HepG2 (cell line): ENCODE measurements around the gene ZFP1. TPM values are rescaled to one million over a fixed set of nuclear protein-coding genes. Genes with fewer than 3 reads are reported as not detected.

Experiments
- ATAC-seq: fragments of 200-7000 bp; cut with Tn5 transposase; 3 replicates; pipeline ENCODE4 v1.9.1; 2020; ENCODE audit warnings: mild to moderate bottlenecking, moderate library complexity
- BruUV-seq: library from RNA; stranded (reverse); fragments of 400-500 nt; replicated peaks from 2 replicates; lab custom pipeline; 2021; lab: Mats Ljungman, UMichigan
- CTCF ChIA-PET: fragments of 300-600 bp; formaldehyde crosslinking; extraction: SDS; loops from one replicate; lab custom pipeline; 2021; ENCODE audit warnings: low total read pairs, inconsistent platforms, low intra/inter-chr PET ratio; lab: Yijun Ruan, JAX
- POLR2A ChIA-PET: fragments of 350-600 bp; sonication (Branson Sonifier 250); formaldehyde crosslinking; loops from one replicate; lab custom pipeline; 2020; ENCODE audit warnings: antibody characterized with exemption, inconsistent platforms; lab: Yijun Ruan, JAX
- DNase-seq: peaks from one replicate; pipeline ENCODE4 v3.0.0-alpha.2; 2015; ENCODE audit warnings: low spot score
- FAIRE-seq: peaks from 3 replicates; lab custom pipeline; 2011; peaks lifted over from hg19 to GRCh38; lab: Jason Lieb, UNC
- H2AFZ ChIP-seq: one replicate; pipeline ENCODE4 v1.6.1; 2011; ENCODE audit warnings: low read length, inconsistent platforms
- H3K27ac ChIP-seq: fragments of 300-600 bp; 3 replicates; pipeline ENCODE4 v1.8.0; 2011; ENCODE audit warnings: mixed run types, mild to moderate bottlenecking, mixed read lengths, low read length, inconsistent platforms; ENCODE audit not compliant: insufficient read depth; ENCODE audit errors: extremely low read length
- H3K27me3 ChIP-seq, 2 experiments: fragments of 200-600 bp in 1 of 2; 2 replicates in 1 of 2; 3 replicates in 1 of 2; pipeline versions ENCODE4 v1.6.0 to v1.8.0; 2011; ENCODE audit warnings: low read length in 2 of 2, mild to moderate bottlenecking in 2 of 2, moderate library complexity in 2 of 2, inconsistent platforms in 1 of 2; ENCODE audit not compliant: insufficient read depth in 2 of 2, control insufficient read depth in 1 of 2
- H3K36me3 ChIP-seq, 2 experiments: fragments of 200-600 bp in 1 of 2; replicated peaks in 1 of 2; 2 replicates in 1 of 2; 3 replicates in 1 of 2; pipeline versions ENCODE4 v1.5.1 to v1.8.0; 2011; ENCODE audit warnings: low read length in 2 of 2, inconsistent platforms in 1 of 2; ENCODE audit not compliant: insufficient read depth in 2 of 2, control insufficient read depth in 1 of 2
- H3K4me1 ChIP-seq: 2 replicates; pipeline ENCODE4 v1.5.1; 2012; ENCODE audit warnings: low read length, inconsistent platforms; ENCODE audit not compliant: insufficient read depth
- H3K4me2 ChIP-seq: 2 replicates; pipeline ENCODE4 v1.6.0; 2011; ENCODE audit warnings: low read depth, low read length, inconsistent platforms
- H3K4me3 ChIP-seq, 3 experiments: fragments of 200-600 bp in 1 of 3; sonication (generic), shearing (Covaris generic) in 1 of 3; replicated peaks in 1 of 3; 2 replicates each; pipeline ENCODE4 v1.5.1; 2011 to 2016; ENCODE audit warnings: low read length in 3 of 3, inconsistent platforms in 2 of 3, low read depth in 2 of 3, mild to moderate bottlenecking in 2 of 3, control low read depth in 1 of 3, mixed read lengths in 1 of 3; ENCODE audit not compliant: insufficient read depth in 1 of 3
- H3K79me2 ChIP-seq: one replicate; pipeline ENCODE4 v1.6.1; 2011; ENCODE audit warnings: low read length, inconsistent platforms; ENCODE audit not compliant: insufficient read depth
- H3K9ac ChIP-seq: 2 replicates; pipeline ENCODE4 v1.6.0; 2011; ENCODE audit warnings: mild to moderate bottlenecking, low read depth, low read length, inconsistent platforms; ENCODE audit not compliant: insufficient read depth
- H3K9me3 ChIP-seq: 2 replicates; pipeline ENCODE4 v1.5.1; 2012; ENCODE audit warnings: mild to moderate bottlenecking, low read length
- H4K20me1 ChIP-seq: 2 replicates; pipeline ENCODE4 v1.6.0; 2011; ENCODE audit warnings: inconsistent platforms, mild to moderate bottlenecking, low read length, moderate library complexity; ENCODE audit not compliant: insufficient read depth
- AGO1 ChIP-seq: fragments of 200-400 bp; formaldehyde crosslinking; IDR thresholded peaks from 2 replicates; pipeline ENCODE4 v1.6.1; 2017; ENCODE audit warnings: mild to moderate bottlenecking, low read depth, low read length, moderate library complexity; ENCODE audit not compliant: poor library complexity, severe bottlenecking
- AGO2 ChIP-seq: fragments of 200-400 bp; formaldehyde crosslinking; optimal IDR thresholded peaks from 2 replicates; pipeline ENCODE3; 2017; ENCODE audit warnings: mild to moderate bottlenecking, low read depth, low read length, moderate library complexity
- HNRNPK ChIP-seq: fragments of 200-400 bp; formaldehyde crosslinking; IDR thresholded peaks from 2 replicates; pipeline ENCODE4 v1.6.1; 2018; ENCODE audit warnings: low read length, low read depth, moderate library complexity, mild to moderate bottlenecking; ENCODE audit not compliant: poor library complexity, severe bottlenecking
- HNRNPL ChIP-seq: fragments of 200-400 bp; formaldehyde crosslinking; IDR thresholded peaks from 2 replicates; pipeline ENCODE4 v1.6.1; 2017; ENCODE audit warnings: mild to moderate bottlenecking, low read depth, low read length
- KDM2A ChIP-seq: sonication (generic); formaldehyde crosslinking; IDR thresholded peaks from 2 replicates; pipeline ENCODE4 v1.4.0; 2020; ENCODE audit warnings: low read depth, missing genetic modification reagents, borderline replicate concordance
- RBM22 ChIP-seq: fragments of 200-400 bp; formaldehyde crosslinking; optimal IDR thresholded peaks from 2 replicates; pipeline ENCODE3; 2017; ENCODE audit warnings: mild to moderate bottlenecking, low read length, moderate library complexity
- SPEN ChIP-seq: sonication (generic); formaldehyde crosslinking; IDR thresholded peaks from 2 replicates; pipeline ENCODE4 v1.5.1; 2020; ENCODE audit warnings: low read depth, mild to moderate bottlenecking, missing genetic modification reagents
- XRCC5 ChIP-seq: fragments of 200-400 bp; formaldehyde crosslinking; optimal IDR thresholded peaks from 2 replicates; pipeline ENCODE3; 2017; ENCODE audit warnings: mild to moderate bottlenecking, low read length
- ZBTB38 ChIP-seq: sonication (generic); formaldehyde crosslinking; IDR thresholded peaks from 2 replicates; pipeline ENCODE4 v1.5.1; 2020; ENCODE audit warnings: mild to moderate bottlenecking, missing genetic modification reagents
- ZNF773 ChIP-seq: sonication (generic); formaldehyde crosslinking; IDR thresholded peaks from 2 replicates; pipeline ENCODE4 v1.4.0; 2020; ENCODE audit warnings: missing genetic modification reagents, borderline replicate concordance
- ZSCAN31 ChIP-seq: sonication (generic); formaldehyde crosslinking; IDR thresholded peaks from 2 replicates; pipeline ENCODE4 v1.5.0; 2020; ENCODE audit warnings: low read depth, mild to moderate bottlenecking, missing genetic modification reagents
- WGBS: methylation state at CpG from one replicate; pipeline ENCODE4 v1.1.6; 2017; ENCODE audit warnings: low lambda C conversion rate; 5-methylcytosine and 5-hydroxymethylcytosine counted together
- in situ Hi-C: cut with HindIII; loops from 2 replicates; pipeline ENCODE4 v1.10.0; 2017; ENCODE audit warnings: low pct_unique_long_range_greater_than_20kb; ENCODE audit not compliant: extremely low pct_ligation_motif_present
- intact Hi-C: fragments of 100-400 bp; cut with micrococcal nuclease; formaldehyde crosslinking; loops from one replicate; pipeline ENCODE4 v1.10.0; 2022; ENCODE audit not compliant: unreplicated experiment
- polyA plus RNA-seq, 8 experiments: library from polyadenylated mRNA; depleted of rRNA in 3 of 8; stranded (reverse) in 7 of 8; unstranded in 1 of 8; fragments of >200 nt; fragmentation: Illumina TruSeq in 4 of 8; extraction: Trizol in 4 of 8; gene quantifications; 2 replicates each; pipeline versions ENCODE4 v1.2.1 to v1.2.3, GENCODE V29; 2011 to 2016; ENCODE audit warnings: low read depth in 4 of 8, missing spikeins in 1 of 8, mixed read lengths in 1 of 8; ENCODE audit not compliant: insufficient read depth in 1 of 8
- total RNA-seq, 5 experiments: library from RNA; depleted of rRNA; stranded (reverse); fragments of >200 nt; fragmentation: Illumina TruSeq; extraction: Trizol; gene quantifications; 2 replicates each; pipeline ENCODE4 v1.2.3, GENCODE V29; 2016; ENCODE audit warnings: low read depth in 1 of 5
- TF ChIP-seq, protein P1 (sequence below): sonication (generic); formaldehyde crosslinking; IDR thresholded peaks from 2 replicates; pipeline ENCODE4 v1.9.0; 2022; ENCODE audit warnings: low read depth, missing genetic modification reagents
- TF ChIP-seq, protein P2 (sequence below): sonication (generic); formaldehyde crosslinking; IDR thresholded peaks from 2 replicates; pipeline ENCODE4 v1.5.1; 2020; ENCODE audit warnings: mild to moderate bottlenecking, missing genetic modification reagents, moderate library complexity
- TF ChIP-seq, protein P3 (sequence below): sonication (generic); formaldehyde crosslinking; IDR thresholded peaks from 2 replicates; pipeline ENCODE4 v1.8.0; 2022; ENCODE audit warnings: missing genetic modification reagents, mild to moderate bottlenecking, inconsistent platforms, borderline replicate concordance

The ZFP1 gene
- total and polyA plus RNA-seq, 2 of the 13 experiments (the other 11 are each of a cell fraction or from before 2014, with no cell fraction given) = 8.3 to 14.0 TPM

GRCh38 chr16:75108792-75109731 is 39.3 kb upstream of the ZFP1 start:
- BruUV-seq = no TSS peak
- CTCF ChIA-PET = no interaction called here
- Histone ChIP-seq H2AFZ (no peak overlapping the region), H3K27me3 (no peaks in the 10 kb centered on the region), H3K9me3 (no peaks in the 10 kb centered on the region), H3K36me3 (peaks cover 24 to 39% of the 10 kb centered on the region in 2 experiments), H3K4me3 (no peak overlapping the region), H3K4me2 (no peak overlapping the region), H3K79me2 (peaks cover 1% of the 10 kb centered on the region), H3K4me1 (peaks cover 41% of the 10 kb centered on the region), H4K20me1 (peaks cover 3% of the 10 kb centered on the region; the same call in 1 of the 2 replicates), H3K27ac (no peak overlapping the region), H3K9ac (no peak overlapping the region)
- intact Hi-C loops = no loop called here
- DNase-seq (no peak), FAIRE-seq (no peak), ATAC-seq (no peak)
- in situ Hi-C loops = loop anchor here (10.0 kb wide), 1 partner anchor 114 kb away; the partner anchor contains the start of gene ZNRF1
- 89% methylated on average over 23 of the region's 27 CpGs for WGBS
- POLR2A ChIA-PET = interaction anchor here (1.3 to 3.9 kb wide), 2 partner anchors 10 to 117 kb away, joined by 4 to 27 read pairs; no protein-coding TSS in a partner anchor
- TF ChIP-seq, protein P1, sequence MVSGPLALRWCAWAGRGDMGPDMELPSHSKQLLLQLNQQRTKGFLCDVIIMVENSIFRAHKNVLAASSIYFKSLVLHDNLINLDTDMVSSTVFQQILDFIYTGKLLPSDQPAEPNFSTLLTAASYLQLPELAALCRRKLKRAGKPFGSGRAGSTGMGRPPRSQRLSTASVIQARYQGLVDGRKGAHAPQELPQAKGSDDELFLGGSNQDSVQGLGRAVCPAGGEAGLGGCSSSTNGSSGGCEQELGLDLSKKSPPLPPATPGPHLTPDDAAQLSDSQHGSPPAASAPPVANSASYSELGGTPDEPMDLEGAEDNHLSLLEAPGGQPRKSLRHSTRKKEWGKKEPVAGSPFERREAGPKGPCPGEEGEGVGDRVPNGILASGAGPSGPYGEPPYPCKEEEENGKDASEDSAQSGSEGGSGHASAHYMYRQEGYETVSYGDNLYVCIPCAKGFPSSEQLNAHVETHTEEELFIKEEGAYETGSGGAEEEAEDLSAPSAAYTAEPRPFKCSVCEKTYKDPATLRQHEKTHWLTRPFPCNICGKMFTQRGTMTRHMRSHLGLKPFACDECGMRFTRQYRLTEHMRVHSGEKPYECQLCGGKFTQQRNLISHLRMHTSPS (CRISPR knock-in tag) = no peak; the same call in 1 of the 2 replicates
- TF ChIP-seq RBM22 (peak; percentile 4), XRCC5 (no peak), ZBTB38 (0 out of 2 replicates have a peak, but pooled peaks have one; percentile 30), AGO1 (peak; percentile 78), ZSCAN31 (CRISPR knock-in tag) (0 out of 2 replicates have a peak, but pooled peaks have one; percentile 32), HNRNPK (no peak), HNRNPL (0 out of 2 replicates have a peak, but pooled peaks have one; percentile 44), ZNF773 (CRISPR knock-in tag) (no peak), SPEN (CRISPR knock-in tag) (no peak), AGO2 (peak; percentile 84), KDM2A (peak; percentile 13; the same call in 1 of the 2 replicates)
- TF ChIP-seq, protein P2, sequence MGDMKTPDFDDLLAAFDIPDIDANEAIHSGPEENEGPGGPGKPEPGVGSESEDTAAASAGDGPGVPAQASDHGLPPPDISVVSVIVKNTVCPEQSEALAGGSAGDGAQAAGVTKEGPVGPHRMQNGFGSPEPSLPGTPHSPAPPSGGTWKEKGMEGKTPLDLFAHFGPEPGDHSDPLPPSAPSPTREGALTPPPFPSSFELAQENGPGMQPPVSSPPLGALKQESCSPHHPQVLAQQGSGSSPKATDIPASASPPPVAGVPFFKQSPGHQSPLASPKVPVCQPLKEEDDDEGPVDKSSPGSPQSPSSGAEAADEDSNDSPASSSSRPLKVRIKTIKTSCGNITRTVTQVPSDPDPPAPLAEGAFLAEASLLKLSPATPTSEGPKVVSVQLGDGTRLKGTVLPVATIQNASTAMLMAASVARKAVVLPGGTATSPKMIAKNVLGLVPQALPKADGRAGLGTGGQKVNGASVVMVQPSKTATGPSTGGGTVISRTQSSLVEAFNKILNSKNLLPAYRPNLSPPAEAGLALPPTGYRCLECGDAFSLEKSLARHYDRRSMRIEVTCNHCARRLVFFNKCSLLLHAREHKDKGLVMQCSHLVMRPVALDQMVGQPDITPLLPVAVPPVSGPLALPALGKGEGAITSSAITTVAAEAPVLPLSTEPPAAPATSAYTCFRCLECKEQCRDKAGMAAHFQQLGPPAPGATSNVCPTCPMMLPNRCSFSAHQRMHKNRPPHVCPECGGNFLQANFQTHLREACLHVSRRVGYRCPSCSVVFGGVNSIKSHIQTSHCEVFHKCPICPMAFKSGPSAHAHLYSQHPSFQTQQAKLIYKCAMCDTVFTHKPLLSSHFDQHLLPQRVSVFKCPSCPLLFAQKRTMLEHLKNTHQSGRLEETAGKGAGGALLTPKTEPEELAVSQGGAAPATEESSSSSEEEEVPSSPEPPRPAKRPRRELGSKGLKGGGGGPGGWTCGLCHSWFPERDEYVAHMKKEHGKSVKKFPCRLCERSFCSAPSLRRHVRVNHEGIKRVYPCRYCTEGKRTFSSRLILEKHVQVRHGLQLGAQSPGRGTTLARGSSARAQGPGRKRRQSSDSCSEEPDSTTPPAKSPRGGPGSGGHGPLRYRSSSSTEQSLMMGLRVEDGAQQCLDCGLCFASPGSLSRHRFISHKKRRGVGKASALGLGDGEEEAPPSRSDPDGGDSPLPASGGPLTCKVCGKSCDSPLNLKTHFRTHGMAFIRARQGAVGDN = peak; percentile 36; the same call in 1 of the 2 replicates
- TF ChIP-seq, protein P3, sequence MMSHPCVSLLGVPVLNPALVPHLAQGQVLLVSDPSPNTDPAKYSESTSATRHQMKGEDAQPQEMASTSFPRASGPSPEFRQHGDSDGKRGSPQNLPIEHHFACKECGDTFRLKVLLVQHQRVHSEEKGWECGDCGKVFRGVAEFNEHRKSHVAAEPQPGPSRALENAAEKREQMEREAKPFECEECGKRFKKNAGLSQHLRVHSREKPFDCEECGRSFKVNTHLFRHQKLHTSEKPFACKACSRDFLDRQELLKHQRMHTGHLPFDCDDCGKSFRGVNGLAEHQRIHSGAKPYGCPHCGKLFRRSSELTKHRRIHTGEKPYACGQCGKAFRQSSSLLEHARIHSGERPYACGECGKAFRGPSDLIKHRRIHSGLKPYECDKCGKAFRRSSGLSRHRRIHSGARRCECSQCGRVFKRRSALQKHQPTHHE (CRISPR knock-in tag) = no peak
